Myocyte (in vitro differentiated cells): ENCODE results near the gene FXYD4. TPM values are rescaled to one million over a fixed set of nuclear protein-coding genes. Genes with fewer than 3 reads are reported as not detected.
"Not testable (repeated sequence)": the region's sequence is repeated elsewhere in the genome, so short reads cannot be mapped to it uniquely, and the experiment has no call there.

ENCODE experiments used
- DNase-seq: peaks from one replicate; pipeline ENCODE4 v3.0.0-alpha.2; 2012; ENCODE audit warnings: low read depth
- total RNA-seq: library from RNA; depleted of rRNA; stranded (reverse); fragments of >200 nt; gene quantifications from 2 replicates; pipeline ENCODE4 v1.2.3, GENCODE V29; 2014

FXYD4 gene
- total RNA-seq, 1 donor from 2014 or later: 6.1 TPM

GRCh38 chr10:43375401-43376020 is 4.1 kb downstream of the FXYD4 start:
- peak; percentile 59 for DNase-seq

GRCh38 chr10:43376046-43376635 is 4.7 kb downstream of the FXYD4 start:
- DNase-seq: no peak

- DNase-seq: no peak
Measured at GRCh38 chr10:43376828-43377423, 5.5 kb downstream of the FXYD4 start.

GRCh38 chr10:43377424-43377883 is 6.0 kb downstream of the FXYD4 start:
- no peak for DNase-seq

- no peak for DNase-seq
Measured at GRCh38 chr10:43380610-43381222, 9.3 kb downstream of the FXYD4 start.

- DNase-seq: no peak
Measured at GRCh38 chr10:43383204-43383971, 12.0 kb downstream of the FXYD4 start.

- no peak for DNase-seq
Measured at GRCh38 chr10:43384252-43385221, 13.1 kb downstream of the FXYD4 start.

- DNase-seq: no peak
Measured at GRCh38 chr10:43385412-43386004, 14.1 kb downstream of the FXYD4 start.

GRCh38 chr10:43386549-43386948 is 15.1 kb downstream of the FXYD4 start:
- no peak for DNase-seq

GRCh38 chr10:43386981-43387677 is 15.7 kb downstream of the FXYD4 start:
- DNase-seq: no peak

- no peak for DNase-seq
Measured at GRCh38 chr10:43387678-43388032, 16.2 kb downstream of the FXYD4 start.

- no peak for DNase-seq
Measured at GRCh38 chr10:43389867-43390266, 18.4 kb downstream of the FXYD4 start.

GRCh38 chr10:43390333-43390732 is 18.9 kb downstream of the FXYD4 start:
- no peak for DNase-seq

GRCh38 chr10:43390759-43391158 is 19.3 kb downstream of the FXYD4 start:
- peak; percentile 53 for DNase-seq

GRCh38 chr10:43391496-43391895 is 20.1 kb downstream of the FXYD4 start:
- DNase-seq: no peak

GRCh38 chr10:43392748-43393147 is 21.3 kb downstream of the FXYD4 start:
- DNase-seq: no peak

- not testable (repeated sequence) for DNase-seq
Measured at GRCh38 chr10:43393186-43393585, 21.8 kb downstream of the FXYD4 start.

GRCh38 chr10:43393606-43394360 is 22.3 kb downstream of the FXYD4 start:
- DNase-seq: no peak

- DNase-seq: no peak
Measured at GRCh38 chr10:43394868-43395267, 23.4 kb downstream of the FXYD4 start.
